ENCODE data around the gene RAC2.
"Not testable (repeated sequence)": the region's sequence is repeated elsewhere in the genome, so short reads cannot be mapped to it uniquely, and the experiment has no call there.

RAC2 gene

GRCh38 chr22:37233371-37233750 lies 10.7 kb downstream of the RAC2 start:
- DNase-seq, result not testable (repeated sequence)

GRCh38 chr22:37232140-37232998 lies 11.7 kb downstream of the RAC2 start:
- DNase-seq, result no peak

- peak in 1 of 2 experiments; percentile 85 for DNase-seq
Measured at GRCh38 chr22:37231406-37232139, 12.5 kb downstream of the RAC2 start.

GRCh38 chr22:37230673-37231405 lies 13.2 kb downstream of the RAC2 start:
- DNase-seq, result peak; percentile 68 to 83

GRCh38 chr22:37229805-37230672 lies 14.0 kb downstream of the RAC2 start:
- peak; percentile 85 to 93 for DNase-seq

- no peak for DNase-seq
Measured at GRCh38 chr22:37229012-37229804, 14.9 kb downstream of the RAC2 start.

GRCh38 chr22:37228106-37229011 lies 15.7 kb downstream of the RAC2 start:
- peak in 1 of 2 experiments; percentile 81 for DNase-seq

- DNase-seq, result no peak
Measured at GRCh38 chr22:37226514-37226913, 17.6 kb downstream of the RAC2 start.

GRCh38 chr22:37226087-37226486 lies 18.0 kb downstream of the RAC2 start:
- DNase-seq, result no peak

- DNase-seq, result no peak
Measured at GRCh38 chr22:37225481-37225880, 18.6 kb downstream of the RAC2 start.

GRCh38 chr22:37224757-37225420 lies 19.2 kb downstream of the RAC2 start:
- no peak for DNase-seq

- no peak for DNase-seq
Measured at GRCh38 chr22:37223965-37224551, 20.0 kb downstream of the RAC2 start.

GRCh38 chr22:37222440-37222971 lies 21.6 kb downstream of the RAC2 start:
- DNase-seq, result peak in 1 of 2 experiments; percentile 55

- no peak for DNase-seq
Measured at GRCh38 chr22:37221424-37222333, 22.4 kb downstream of the RAC2 start.

- no peak for DNase-seq
Measured at GRCh38 chr22:37220543-37220981, 23.5 kb downstream of the RAC2 start.

GRCh38 chr22:37219533-37219932 lies 24.5 kb downstream of the RAC2 start:
- DNase-seq, result no peak

- peak; percentile 55 to 89 for DNase-seq
Measured at GRCh38 chr22:37218771-37219411, 25.2 kb downstream of the RAC2 start.
